Liver (tissue), 9 donors: ENCODE data around the gene RBM47. TPM values are rescaled to one million over a fixed set of nuclear protein-coding genes. Genes with fewer than 3 reads are reported as not detected.

Experiments
- DNase-seq: peaks from one replicate; pipeline ENCODE4 v3.0.0-alpha.2; 2017; ENCODE audit warnings: low spot score
- H3K27ac ChIP-seq, 2 donors: one replicate each; pipeline ENCODE4 v1.7.0; 2013; ENCODE audit warnings: inconsistent platforms in 2 of 2, low read length in 2 of 2, control low read depth in 1 of 2, low read depth in 1 of 2, mild to moderate bottlenecking in 1 of 2
- H3K27me3 ChIP-seq, 4 donors: one replicate each; pipeline versions ENCODE4 v1.6.1 to v1.7.0; 2013; ENCODE audit warnings: low read length in 3 of 4, inconsistent platforms in 1 of 4, mild to moderate bottlenecking in 1 of 4, moderate library complexity in 1 of 4; ENCODE audit not compliant: control insufficient read depth in 4 of 4, insufficient read depth in 4 of 4
- H3K36me3 ChIP-seq, 4 donors: one replicate each; pipeline versions ENCODE4 v1.6.1 to v1.7.0; 2013; ENCODE audit warnings: low read length in 3 of 4, mild to moderate bottlenecking in 3 of 4, low read depth in 1 of 4, moderate library complexity in 1 of 4; ENCODE audit not compliant: control insufficient read depth in 4 of 4, insufficient read depth in 3 of 4
- H3K4me1 ChIP-seq, 4 donors: one replicate each; pipeline versions ENCODE4 v1.6.1 to v1.7.0; 2013; ENCODE audit warnings: low read length in 3 of 4, mild to moderate bottlenecking in 3 of 4, moderate library complexity in 1 of 4; ENCODE audit not compliant: control insufficient read depth in 4 of 4, insufficient read depth in 4 of 4
- H3K4me3 ChIP-seq, 3 donors: one replicate each; pipeline versions ENCODE4 v1.6.1 to v1.7.0; 2013; ENCODE audit warnings: low read length in 3 of 3, control low read depth in 1 of 3, low read depth in 1 of 3, mild to moderate bottlenecking in 1 of 3
- H3K9ac ChIP-seq, 2 donors: one replicate each; pipeline ENCODE4 v1.7.0; 2013; ENCODE audit warnings: low read length in 2 of 2, mild to moderate bottlenecking in 2 of 2, moderate library complexity in 2 of 2, control low read depth in 1 of 2, low read depth in 1 of 2
- H3K9me3 ChIP-seq, 4 donors: one replicate each; pipeline versions ENCODE4 v1.6.1 to v1.7.0; 2013; ENCODE audit warnings: low read length in 3 of 4; ENCODE audit not compliant: control insufficient read depth in 4 of 4
- ATF3 ChIP-seq: IDR thresholded peaks from 2 replicates; pipeline ENCODE4 v1.6.1; 2016; ENCODE audit warnings: antibody characterized with exemption
- EGR1 ChIP-seq, 2 donors: IDR thresholded peaks; 2 replicates each; pipeline ENCODE4 v1.6.1; 2016 to 2018; ENCODE audit warnings: antibody characterized with exemption in 2 of 2, low read depth in 2 of 2
- FOXA2 ChIP-seq: IDR thresholded peaks from 2 replicates; pipeline ENCODE4 v1.6.1; 2016; ENCODE audit warnings: antibody characterized with exemption
- HNF4A ChIP-seq, 2 donors: conservative IDR thresholded peaks; 2 replicates each; pipeline ENCODE4 v1.6.1; 2016; ENCODE audit warnings: antibody characterized with exemption in 2 of 2, mild to moderate bottlenecking in 2 of 2
- JUND ChIP-seq, 2 donors: IDR thresholded peaks; 2 replicates each; pipeline ENCODE4 v1.6.1; 2016; ENCODE audit warnings: antibody characterized with exemption in 2 of 2
- RXRA ChIP-seq, 2 donors: IDR thresholded peaks; 2 replicates each; pipeline ENCODE4 v1.6.1; 2017 to 2018; ENCODE audit warnings: antibody characterized with exemption in 2 of 2, mild to moderate bottlenecking in 1 of 2
- SP1 ChIP-seq: IDR thresholded peaks from 2 replicates; pipeline ENCODE4 v1.6.1; 2018; ENCODE audit warnings: antibody characterized with exemption, mild to moderate bottlenecking
- YY1 ChIP-seq: IDR thresholded peaks from 2 replicates; pipeline ENCODE4 v1.6.1; 2016; ENCODE audit warnings: antibody characterized with exemption, mild to moderate bottlenecking
- WGBS: extraction: QIAGEN DNeasy Blood & Tissue Kit; methylation state at CpG from one replicate; pipeline ENCODE4 v1.1.7; 2013; 5-methylcytosine and 5-hydroxymethylcytosine counted together
- polyA plus RNA-seq, 2 donors: library from polyadenylated mRNA; stranded (reverse) in 1 of 2; unstranded in 1 of 2; fragments of 200-250 nt in 1 of 2; fragments of >200 nt in 1 of 2; fragmentation: Nextera tagmentation in 1 of 2; extraction: Ambion mirVana in 1 of 2; gene quantifications; one replicate each; pipeline versions ENCODE4 v1.2.1 to v1.2.3, GENCODE V29; 2013 to 2015
- total RNA-seq, 2 donors: library from RNA; depleted of rRNA; stranded (reverse); fragments of >200 nt; gene quantifications; one replicate each; pipeline ENCODE4 v1.2.3, GENCODE V29; 2014
- TF ChIP-seq, protein P1 (sequence below): IDR thresholded peaks from 2 replicates; pipeline ENCODE4 v1.6.1; 2016; ENCODE audit warnings: antibody characterized with exemption, mild to moderate bottlenecking
- TF ChIP-seq, protein P2 (sequence below): IDR thresholded peaks from 2 replicates; pipeline ENCODE4 v1.6.1; 2016; ENCODE audit warnings: antibody characterized with exemption
- donor health status: healthy.
- donor health status: healthy.
- donor health status: healthy.
- donor health status: healthy.
- donor health status: healthy.

The RBM47 gene
- total and polyA plus RNA-seq, 4 donors, result 16.5 to 81.2 (median 24.7) TPM

- Histone ChIP-seq H3K27me3 (no peaks in the 10 kb centered on the region), H3K27ac (no peak overlapping the region), H3K4me3 (no peak overlapping the region), H3K9ac (no peak overlapping the region), H3K4me1 (peaks cover 0 to 6% (median 4%) of the 10 kb centered on the region in 4 donors), H3K9me3 (no peaks in the 10 kb centered on the region), H3K36me3 (peaks cover 11 to 54% (median 45%) of the 10 kb centered on the region in 4 donors)
- no peak for DNase-seq
- WGBS, result 86% methylated on average over 3 of the region's 3 CpGs
- TF ChIP-seq FOXA2, result no peak
- TF ChIP-seq YY1, result no peak
Measured at GRCh38 chr4:40427128-40427527, 202.5 kb downstream of the RBM47 start.

DNA sequence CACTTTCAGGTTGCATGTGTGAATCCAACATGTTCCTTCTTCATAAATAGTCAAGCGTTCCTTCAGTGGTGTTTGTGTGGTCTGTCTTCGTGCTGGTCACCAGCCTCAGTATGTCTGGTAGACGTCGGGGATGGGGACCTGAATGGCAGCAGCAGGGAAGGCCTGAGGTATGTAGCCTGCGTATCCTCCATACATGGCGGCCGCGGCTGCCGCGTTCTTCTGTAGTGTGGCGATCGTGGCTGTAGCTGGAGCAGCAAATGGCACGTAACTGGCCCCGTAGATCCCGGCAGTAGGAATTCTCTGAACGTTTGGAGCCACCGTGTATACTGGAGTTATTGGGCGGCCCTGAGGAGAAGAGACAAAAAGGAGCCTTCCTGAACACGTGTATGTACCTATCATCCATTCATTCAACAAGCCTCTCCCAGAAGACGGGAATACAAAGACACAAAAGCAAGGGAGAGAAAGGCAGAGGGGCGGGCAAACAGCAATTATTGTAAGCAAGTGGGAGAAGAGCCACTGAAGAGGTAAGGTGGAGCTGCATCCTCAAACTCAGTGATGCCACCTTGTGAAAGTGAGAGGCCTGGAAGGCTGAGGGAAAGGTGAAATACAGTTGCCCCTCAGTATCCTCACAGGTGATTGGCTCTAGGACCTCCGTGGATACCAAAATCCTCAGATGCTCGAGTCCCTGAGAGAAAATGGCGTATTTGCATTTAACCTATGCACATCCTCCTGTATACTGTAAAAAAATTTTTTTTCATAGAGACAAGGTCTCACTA lies 203.7 kb downstream of the RBM47 start:
- Histone ChIP-seq H3K9me3 (no peaks in the 10 kb centered on the region), H3K4me1 (peaks cover 0 to 7% (median 4%) of the 10 kb centered on the region in 4 donors), H3K9ac (no peak overlapping the region), H3K27ac (no peak overlapping the region), H3K4me3 (no peak overlapping the region), H3K27me3 (no peaks in the 10 kb centered on the region), H3K36me3 (peaks cover 6 to 57% (median 42%) of the 10 kb centered on the region in 4 donors)
- no peak for DNase-seq
- TF ChIP-seq RXRA (IDR thresholded peaks at IDR 0.05) (no peak), SP1 (no peak)
- TF ChIP-seq, protein P1, sequence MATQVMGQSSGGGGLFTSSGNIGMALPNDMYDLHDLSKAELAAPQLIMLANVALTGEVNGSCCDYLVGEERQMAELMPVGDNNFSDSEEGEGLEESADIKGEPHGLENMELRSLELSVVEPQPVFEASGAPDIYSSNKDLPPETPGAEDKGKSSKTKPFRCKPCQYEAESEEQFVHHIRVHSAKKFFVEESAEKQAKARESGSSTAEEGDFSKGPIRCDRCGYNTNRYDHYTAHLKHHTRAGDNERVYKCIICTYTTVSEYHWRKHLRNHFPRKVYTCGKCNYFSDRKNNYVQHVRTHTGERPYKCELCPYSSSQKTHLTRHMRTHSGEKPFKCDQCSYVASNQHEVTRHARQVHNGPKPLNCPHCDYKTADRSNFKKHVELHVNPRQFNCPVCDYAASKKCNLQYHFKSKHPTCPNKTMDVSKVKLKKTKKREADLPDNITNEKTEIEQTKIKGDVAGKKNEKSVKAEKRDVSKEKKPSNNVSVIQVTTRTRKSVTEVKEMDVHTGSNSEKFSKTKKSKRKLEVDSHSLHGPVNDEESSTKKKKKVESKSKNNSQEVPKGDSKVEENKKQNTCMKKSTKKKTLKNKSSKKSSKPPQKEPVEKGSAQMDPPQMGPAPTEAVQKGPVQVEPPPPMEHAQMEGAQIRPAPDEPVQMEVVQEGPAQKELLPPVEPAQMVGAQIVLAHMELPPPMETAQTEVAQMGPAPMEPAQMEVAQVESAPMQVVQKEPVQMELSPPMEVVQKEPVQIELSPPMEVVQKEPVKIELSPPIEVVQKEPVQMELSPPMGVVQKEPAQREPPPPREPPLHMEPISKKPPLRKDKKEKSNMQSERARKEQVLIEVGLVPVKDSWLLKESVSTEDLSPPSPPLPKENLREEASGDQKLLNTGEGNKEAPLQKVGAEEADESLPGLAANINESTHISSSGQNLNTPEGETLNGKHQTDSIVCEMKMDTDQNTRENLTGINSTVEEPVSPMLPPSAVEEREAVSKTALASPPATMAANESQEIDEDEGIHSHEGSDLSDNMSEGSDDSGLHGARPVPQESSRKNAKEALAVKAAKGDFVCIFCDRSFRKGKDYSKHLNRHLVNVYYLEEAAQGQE, result no peak
- 96% methylated on average over 24 of the region's 24 CpGs for WGBS

DNA sequence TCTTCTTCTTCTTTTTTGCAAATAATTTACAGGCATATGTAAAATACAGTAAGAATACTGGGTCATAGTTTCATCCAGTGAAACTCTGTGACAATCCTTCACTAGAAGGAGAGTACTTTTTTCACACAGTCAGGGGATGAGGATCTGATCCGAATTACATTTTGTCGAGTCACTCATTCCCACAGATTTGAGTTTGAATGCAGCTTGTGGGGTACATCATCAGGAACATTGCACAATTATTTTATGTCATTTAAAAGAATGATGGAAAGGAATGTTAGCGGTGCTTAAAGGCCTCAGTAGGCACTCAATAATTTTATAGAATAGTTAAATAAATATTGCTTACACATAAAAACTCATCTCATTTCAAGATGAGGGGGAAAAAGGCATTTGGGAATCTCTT lies 205.9 kb downstream of the RBM47 start:
- Histone ChIP-seq H3K4me3 (no peak overlapping the region), H3K9me3 (no peaks in the 10 kb centered on the region), H3K4me1 (peaks cover 4 to 21% (median 18%) of the 10 kb centered on the region in 4 donors), H3K27ac (no peak overlapping the region), H3K36me3 (peaks cover 4 to 46% (median 36%) of the 10 kb centered on the region in 4 donors), H3K9ac (no peak overlapping the region), H3K27me3 (no peaks in the 10 kb centered on the region)
- 97% methylated on average over 3 of the region's 3 CpGs for WGBS
- no peak for TF ChIP-seq FOXA2
- TF ChIP-seq HNF4A (conservative IDR thresholded peaks at IDR 0.05), result no peak
- TF ChIP-seq, protein P2, sequence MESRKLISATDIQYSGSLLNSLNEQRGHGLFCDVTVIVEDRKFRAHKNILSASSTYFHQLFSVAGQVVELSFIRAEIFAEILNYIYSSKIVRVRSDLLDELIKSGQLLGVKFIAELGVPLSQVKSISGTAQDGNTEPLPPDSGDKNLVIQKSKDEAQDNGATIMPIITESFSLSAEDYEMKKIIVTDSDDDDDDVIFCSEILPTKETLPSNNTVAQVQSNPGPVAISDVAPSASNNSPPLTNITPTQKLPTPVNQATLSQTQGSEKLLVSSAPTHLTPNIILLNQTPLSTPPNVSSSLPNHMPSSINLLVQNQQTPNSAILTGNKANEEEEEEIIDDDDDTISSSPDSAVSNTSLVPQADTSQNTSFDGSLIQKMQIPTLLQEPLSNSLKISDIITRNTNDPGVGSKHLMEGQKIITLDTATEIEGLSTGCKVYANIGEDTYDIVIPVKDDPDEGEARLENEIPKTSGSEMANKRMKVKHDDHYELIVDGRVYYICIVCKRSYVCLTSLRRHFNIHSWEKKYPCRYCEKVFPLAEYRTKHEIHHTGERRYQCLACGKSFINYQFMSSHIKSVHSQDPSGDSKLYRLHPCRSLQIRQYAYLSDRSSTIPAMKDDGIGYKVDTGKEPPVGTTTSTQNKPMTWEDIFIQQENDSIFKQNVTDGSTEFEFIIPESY, result no peak
- TF ChIP-seq EGR1 (IDR thresholded peaks at IDR 0.05; ENCODE audit: low read depth in 2 of 2), result no peak
- TF ChIP-seq, protein P1, result no peak
- no peak for TF ChIP-seq ATF3
- TF ChIP-seq YY1, result no peak
- no peak for TF ChIP-seq JUND (IDR thresholded peaks at IDR 0.05)
- no peak for DNase-seq
